K562 treated with DMSO at 1 percent for 48 hours (cell line): ENCODE measurements around the gene ANKRD29. TPM values are rescaled to one million over a fixed set of nuclear protein-coding genes. Genes with fewer than 3 reads are reported as not detected.

Experiments
- total RNA-seq: library from RNA; unstranded; fragments of 300-600 nt; gene quantifications from 2 replicates; pipeline ENCODE4 v1.2.3, GENCODE V29; 2022; ENCODE audit warnings: low replicate concordance; ENCODE audit errors: extremely low read depth

ANKRD29 gene
- total RNA-seq = not detected in 2 replicates

DNA sequence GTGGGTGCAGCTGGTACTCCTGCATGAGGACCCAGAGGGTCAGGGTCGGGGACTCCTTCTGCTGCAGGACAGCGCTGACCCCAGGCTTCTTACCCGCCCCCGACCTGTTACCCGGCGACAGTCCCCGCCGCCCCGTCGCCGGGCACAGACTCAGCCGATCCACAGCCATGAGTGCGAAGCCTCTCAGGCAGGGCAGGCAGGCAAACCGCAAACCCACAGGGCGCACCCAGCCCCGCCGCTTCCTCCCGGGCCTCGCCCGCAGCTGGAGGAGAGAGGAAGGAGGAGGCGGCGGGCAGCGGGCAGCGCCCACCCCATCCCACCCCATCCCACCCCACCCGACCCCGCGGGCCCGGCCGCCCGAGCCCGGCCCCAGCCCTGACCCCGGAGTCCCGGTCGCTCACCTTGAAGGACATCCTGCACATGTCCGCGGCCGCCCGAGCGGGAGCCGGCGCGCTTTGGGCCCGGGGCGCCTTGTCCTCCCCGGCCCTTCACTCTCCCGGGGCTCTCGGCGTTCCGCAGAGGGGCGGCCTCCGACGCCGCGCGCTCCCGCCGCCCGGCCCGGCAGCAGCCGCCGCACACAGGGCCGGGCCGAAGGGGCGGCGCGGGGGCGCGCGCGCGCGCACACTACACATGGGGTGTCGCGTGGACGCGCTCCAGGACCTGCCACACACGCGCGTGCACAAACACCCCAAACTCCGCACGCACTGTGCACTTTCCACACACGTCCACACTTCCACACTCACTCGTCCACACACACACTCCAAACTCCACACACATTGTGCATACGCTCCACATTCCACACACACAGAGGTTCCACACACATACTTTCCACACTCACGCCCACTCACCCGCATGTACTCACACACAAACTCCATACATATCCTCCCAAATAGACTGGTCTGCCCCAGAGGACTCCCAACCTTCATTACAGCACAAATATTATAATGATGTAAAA is at the start of gene ANKRD29:
ANKRD29 (minus strand) TSS at position 603 of the 955 bp plus-strand sequence; CDS start at position 422, 181 bp downstream.

DNA sequence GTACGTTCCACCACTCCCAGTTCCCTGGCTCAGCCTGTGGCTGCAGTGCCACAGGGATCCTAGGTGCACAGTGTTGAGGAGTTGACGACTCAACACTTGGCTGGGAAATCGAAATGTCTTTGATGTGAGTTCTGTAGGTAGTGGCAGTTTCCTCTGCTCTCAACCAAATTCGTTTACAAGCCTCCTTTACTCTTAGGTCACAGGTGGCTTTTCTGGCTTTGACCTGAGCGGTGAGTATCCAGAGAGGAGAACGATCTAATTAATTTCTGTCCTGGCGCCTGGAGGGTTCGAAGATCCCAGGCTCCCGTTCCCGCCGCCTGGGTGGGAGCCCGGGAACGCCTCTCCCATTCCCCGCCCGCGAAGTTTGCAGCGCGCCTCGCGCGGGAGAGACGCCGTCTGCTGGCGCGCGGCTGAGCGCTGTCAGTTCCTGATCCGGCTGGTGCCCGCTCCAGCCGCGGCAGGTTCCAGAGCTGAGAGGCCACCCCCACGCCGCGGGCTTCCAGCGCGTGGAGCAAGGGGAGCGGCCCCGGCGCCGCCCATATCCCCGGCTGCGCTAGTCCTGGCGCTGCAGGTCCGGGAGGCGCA is 26.4 kb upstream of the ANKRD29 start, which contains the start of gene LAMA3:
LAMA3 (plus strand) TSS at position 423 of the 585 bp plus-strand sequence. CDS start 231 bp downstream, outside the sequence.

DNA sequence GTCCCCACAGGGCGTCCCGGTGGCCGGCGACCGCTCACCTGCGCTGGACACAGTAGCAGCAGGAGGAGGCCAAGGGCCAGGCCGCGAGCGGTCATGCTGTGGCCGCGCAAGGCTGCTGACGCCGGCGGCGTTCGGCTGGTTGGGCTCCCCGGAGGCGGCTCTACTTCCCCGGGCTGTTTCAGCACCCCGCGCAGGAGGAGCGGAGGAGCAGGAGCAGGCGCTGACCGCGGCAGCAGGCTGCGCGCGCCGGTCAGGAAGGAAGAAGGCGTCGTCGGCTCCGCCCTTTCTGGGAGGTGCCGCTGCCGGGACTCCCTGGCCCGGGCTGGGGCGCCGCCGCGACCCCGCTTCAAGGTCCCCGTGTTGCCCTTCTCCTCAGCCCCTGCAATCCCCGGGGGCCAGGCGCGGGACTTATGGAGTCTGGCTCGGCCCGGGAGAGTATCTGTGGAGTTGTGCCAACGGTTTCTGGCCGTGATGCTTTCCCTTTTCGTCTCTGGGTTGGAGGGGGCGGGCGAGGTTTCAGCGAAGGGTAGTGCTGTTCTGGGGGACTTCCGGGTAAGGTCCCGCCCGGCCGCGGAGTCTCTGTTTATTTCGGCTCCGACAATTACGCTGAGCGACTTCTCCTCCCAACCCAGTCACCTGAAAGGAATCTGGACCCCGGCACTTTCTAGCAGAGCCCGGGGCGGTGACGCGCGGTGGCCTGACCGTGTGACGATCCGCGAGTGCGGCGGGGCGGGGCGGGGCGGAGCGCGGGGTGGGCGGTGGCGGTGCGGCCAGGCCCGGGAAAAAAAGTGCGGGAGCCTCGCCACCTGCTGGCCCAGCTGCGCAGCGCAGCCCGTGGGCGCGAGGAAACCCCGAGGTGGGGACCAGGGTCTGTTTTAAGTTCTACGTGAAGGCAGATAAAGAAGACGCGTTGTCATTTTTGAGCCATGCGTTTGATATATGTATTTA is 76.2 kb downstream of the ANKRD29 start, which contains the start of gene NPC1:
NPC1 (minus strand) TSS at position 258 of the 948 bp plus-strand sequence; CDS start at position 95, 163 bp downstream.

Other genes with a start within 250 kb of the ANKRD29 start
- not detected in 2 replicates for gene RIOK3, start 209.6 kb downstream of the ANKRD29 start, total RNA-seq
- not detected in 2 replicates for gene RMC1, start 159.4 kb downstream of the ANKRD29 start, total RNA-seq
- gene NPC1, start 76.4 kb downstream of the ANKRD29 start, total RNA-seq = not detected in 2 replicates
- gene LAMA3, start 26.5 kb upstream of the ANKRD29 start, total RNA-seq = not detected in 2 replicates